ENCODE results near the gene SPTBN2.

Gene SPTBN2

GRCh38 chr11:66684635-66685034, 44.4 kb downstream of the SPTBN2 start:
- Histone ChIP-seq H2BK120ac (ENCODE audit: low read depth, low read length) (no peak overlapping the region), H3K27me3 (ENCODE audit: control insufficient read depth in 3 of 3, insufficient read depth in 3 of 3, low read depth in 1 of 3, low read length in 3 of 3) (no peaks in the 10 kb centered on the region), H3K23ac (ENCODE audit: low read depth, low read length, poor library complexity) (no peak overlapping the region), H3K4me2 (ENCODE audit: insufficient read depth, low read length, poor library complexity, severe bottlenecking) (no peak overlapping the region), H3K79me1 (ENCODE audit: low read depth, low read length) (no peaks in the 10 kb centered on the region), H4K91ac (ENCODE audit: low read depth, low read length, poor library complexity) (no peak overlapping the region), H3K4me1 (ENCODE audit: control insufficient read depth in 2 of 2, insufficient read depth in 1 of 2, low read depth in 1 of 2, low read length in 2 of 2) (no peaks in the 10 kb centered on the region), H3K18ac (ENCODE audit: low read length) (no peak overlapping the region), H2BK5ac (ENCODE audit: low read length) (no peak overlapping the region), H2AK5ac (ENCODE audit: low read depth, low read length) (no peak overlapping the region), H3K4ac (ENCODE audit: low read length) (no peak overlapping the region), H4K8ac (ENCODE audit: low read depth, low read length) (no peak overlapping the region), H3K9ac (ENCODE audit: low read depth, low read length, poor library complexity) (no peak overlapping the region), H3K14ac (ENCODE audit: low read length) (no peak overlapping the region), H3K4me3 (ENCODE audit: low read length in 2 of 2) (no peak overlapping the region), H2BK15ac (ENCODE audit: low read length) (no peak overlapping the region), H3K36me3 (replicated peaks in 1 of 2; ENCODE audit: control insufficient read depth in 2 of 2, insufficient read depth in 2 of 2, low read length in 2 of 2) (peaks cover 35 to 53% of the 10 kb centered on the region in 2 donors), H3K9me3 (replicated peaks in 1 of 2; ENCODE audit: control insufficient read depth in 2 of 2, insufficient read depth in 1 of 2, low read depth in 1 of 2, low read length in 2 of 2) (peaks cover 0 to 2% of the 10 kb centered on the region in 2 donors), H2AFZ (ENCODE audit: low read length) (no peak overlapping the region), H3K27ac (replicated peaks; ENCODE audit: low read length) (no peak overlapping the region), H2BK12ac (ENCODE audit: low read length) (no peak overlapping the region)
- no peak for DNase-seq (ENCODE audit: low spot score)
- no CpG with 5 or more reads among the region's 2 CpGs for WGBS, 2 donors (ENCODE audit: extremely low coverage in 2 of 2, insufficient read length in 2 of 2, insufficient replicate concordance in 1 of 2)

- no peak overlapping the region for H2BK15ac ChIP-seq (ENCODE audit: low read length)
- no peak overlapping the region for H3K4me3 ChIP-seq (ENCODE audit: low read length in 2 of 2)
- no peak overlapping the region for H3K9ac ChIP-seq (ENCODE audit: low read depth, low read length, poor library complexity)
- no peak overlapping the region for H3K4me2 ChIP-seq (ENCODE audit: insufficient read depth, low read length, poor library complexity, severe bottlenecking)
- H3K4ac ChIP-seq (ENCODE audit: low read length), result no peak overlapping the region
- no peak overlapping the region for H3K14ac ChIP-seq (ENCODE audit: low read length)
- no peak for DNase-seq (ENCODE audit: low spot score)
- no peak overlapping the region for H2AK5ac ChIP-seq (ENCODE audit: low read depth, low read length)
- no peaks in the 10 kb centered on the region for H3K4me1 ChIP-seq (ENCODE audit: control insufficient read depth in 2 of 2, insufficient read depth in 1 of 2, low read depth in 1 of 2, low read length in 2 of 2)
- no peak overlapping the region for H3K23ac ChIP-seq (ENCODE audit: low read depth, low read length, poor library complexity)
- H4K91ac ChIP-seq (ENCODE audit: low read depth, low read length, poor library complexity), result no peak overlapping the region
- H2AFZ ChIP-seq (ENCODE audit: low read length), result no peak overlapping the region
- no peak overlapping the region for H4K8ac ChIP-seq (ENCODE audit: low read depth, low read length)
- WGBS, 2 donors (ENCODE audit: extremely low coverage in 2 of 2, insufficient read length in 2 of 2, insufficient replicate concordance in 1 of 2), result no CpG with 5 or more reads among the region's 8 CpGs
- H3K27ac ChIP-seq (replicated peaks; ENCODE audit: low read length), result no peak overlapping the region
- no peak overlapping the region for H3K18ac ChIP-seq (ENCODE audit: low read length)
- no peaks in the 10 kb centered on the region for H3K79me1 ChIP-seq (ENCODE audit: low read depth, low read length)
- peaks cover 32 to 48% of the 10 kb centered on the region in 2 donors for H3K36me3 ChIP-seq (replicated peaks in 1 of 2; ENCODE audit: control insufficient read depth in 2 of 2, insufficient read depth in 2 of 2, low read length in 2 of 2)
- H3K27me3 ChIP-seq (ENCODE audit: control insufficient read depth in 3 of 3, insufficient read depth in 3 of 3, low read depth in 1 of 3, low read length in 3 of 3), result no peaks in the 10 kb centered on the region
- no peak overlapping the region for H2BK5ac ChIP-seq (ENCODE audit: low read length)
- no peak overlapping the region for H2BK120ac ChIP-seq (ENCODE audit: low read depth, low read length)
- H3K9me3 ChIP-seq (replicated peaks in 1 of 2; ENCODE audit: control insufficient read depth in 2 of 2, insufficient read depth in 1 of 2, low read depth in 1 of 2, low read length in 2 of 2), result no peaks in the 10 kb centered on the region
- H2BK12ac ChIP-seq (ENCODE audit: low read length), result no peak overlapping the region
Observed at GRCh38 chr11:66683877-66684276, 45.1 kb downstream of the SPTBN2 start.

GRCh38 chr11:66680966-66681645, 47.9 kb downstream of the SPTBN2 start:
- Histone ChIP-seq H3K27ac (replicated peaks; ENCODE audit: low read length) (no peak overlapping the region), H2BK15ac (ENCODE audit: low read length) (no peak overlapping the region), H2BK120ac (ENCODE audit: low read depth, low read length) (no peak overlapping the region)

GRCh38 chr11:66677599-66678375, 51.2 kb downstream of the SPTBN2 start, which contains the start of gene RBM4B:
TSS of gene RBM4B (minus strand) at chr11:66677887. CDS start at chr11:66677079, 808 bp downstream.
- H3K14ac ChIP-seq (ENCODE audit: low read length), result no peak within 1 kb of the TSS

More at GRCh38 chr11:66680966-66681645, 47.9 kb downstream of the SPTBN2 start:
- Histone ChIP-seq H4K91ac (ENCODE audit: low read depth, low read length, poor library complexity) (no peak overlapping the region), H3K4me2 (ENCODE audit: insufficient read depth, low read length, poor library complexity, severe bottlenecking) (no peak overlapping the region), H3K23ac (ENCODE audit: low read depth, low read length, poor library complexity) (no peak overlapping the region), H3K9ac (ENCODE audit: low read depth, low read length, poor library complexity) (no peak overlapping the region), H3K27me3 (ENCODE audit: control insufficient read depth in 3 of 3, insufficient read depth in 3 of 3, low read depth in 1 of 3, low read length in 3 of 3) (no peaks in the 10 kb centered on the region), H3K36me3 (replicated peaks in 1 of 2; ENCODE audit: control insufficient read depth in 2 of 2, insufficient read depth in 2 of 2, low read length in 2 of 2) (peaks cover 10 to 27% of the 10 kb centered on the region in 2 donors), H2AK5ac (ENCODE audit: low read depth, low read length) (no peak overlapping the region), H3K4me3 (ENCODE audit: low read length in 2 of 2) (no peak overlapping the region), H3K4me1 (ENCODE audit: control insufficient read depth in 2 of 2, insufficient read depth in 1 of 2, low read depth in 1 of 2, low read length in 2 of 2) (peaks cover 4 to 8% of the 10 kb centered on the region in 2 donors), H4K8ac (ENCODE audit: low read depth, low read length) (no peak overlapping the region), H3K18ac (ENCODE audit: low read length) (no peak overlapping the region), H3K4ac (ENCODE audit: low read length) (no peak overlapping the region), H2BK5ac (ENCODE audit: low read length) (no peak overlapping the region), H2BK12ac (ENCODE audit: low read length) (no peak overlapping the region), H3K9me3 (replicated peaks in 1 of 2; ENCODE audit: control insufficient read depth in 2 of 2, insufficient read depth in 1 of 2, low read depth in 1 of 2, low read length in 2 of 2) (peaks cover 0 to 2% of the 10 kb centered on the region in 2 donors), H3K79me1 (ENCODE audit: low read depth, low read length) (no peaks in the 10 kb centered on the region), H3K14ac (ENCODE audit: low read length) (no peak overlapping the region), H2AFZ (ENCODE audit: low read length) (no peak overlapping the region)
- no CpG with 5 or more reads among the region's 7 CpGs for WGBS, 2 donors (ENCODE audit: extremely low coverage in 2 of 2, insufficient read length in 2 of 2, insufficient replicate concordance in 1 of 2)
- DNase-seq (ENCODE audit: low spot score), result no peak

More at GRCh38 chr11:66677599-66678375, 51.2 kb downstream of the SPTBN2 start, which contains the start of gene RBM4B:
- no peaks in the 10 kb centered on the region for H3K79me1 ChIP-seq (ENCODE audit: low read depth, low read length)
- H3K4me3 ChIP-seq (ENCODE audit: low read length in 2 of 2), result peak within 1 kb of the TSS; percentile 64 to 80
- peak within 1 kb of the TSS; percentile 96 for H3K18ac ChIP-seq (ENCODE audit: low read length)
- H3K4me2 ChIP-seq (ENCODE audit: insufficient read depth, low read length, poor library complexity, severe bottlenecking), result peak within 1 kb of the TSS; percentile 79
- peak within 1 kb of the TSS; percentile 95 for H3K27ac ChIP-seq (replicated peaks; ENCODE audit: low read length)
- peak within 1 kb of the TSS; percentile 65 for H3K9ac ChIP-seq (ENCODE audit: low read depth, low read length, poor library complexity)
- H3K23ac ChIP-seq (ENCODE audit: low read depth, low read length, poor library complexity), result peak within 1 kb of the TSS; percentile 29
- peak within 1 kb of the TSS; percentile 37 for H2BK120ac ChIP-seq (ENCODE audit: low read depth, low read length)
- H3K36me3 ChIP-seq (replicated peaks in 1 of 2; ENCODE audit: control insufficient read depth in 2 of 2, insufficient read depth in 2 of 2, low read length in 2 of 2), result peaks cover 2 to 36% of the 10 kb centered on the region in 2 donors
- H3K4ac ChIP-seq (ENCODE audit: low read length), result no peak within 1 kb of the TSS
- no peak within 1 kb of the TSS for H2BK12ac ChIP-seq (ENCODE audit: low read length)
- peaks cover 0 to 16% of the 10 kb centered on the region in 2 donors for H3K9me3 ChIP-seq (replicated peaks in 1 of 2; ENCODE audit: control insufficient read depth in 2 of 2, insufficient read depth in 1 of 2, low read depth in 1 of 2, low read length in 2 of 2)
- peak within 1 kb of the TSS; percentile 4 for H2BK5ac ChIP-seq (ENCODE audit: low read length)
- H3K27me3 ChIP-seq (ENCODE audit: control insufficient read depth in 3 of 3, insufficient read depth in 3 of 3, low read depth in 1 of 3, low read length in 3 of 3), result no peaks in the 10 kb centered on the region
- H2BK15ac ChIP-seq (ENCODE audit: low read length), result no peak within 1 kb of the TSS
- no peak within 1 kb of the TSS for H2AK5ac ChIP-seq (ENCODE audit: low read depth, low read length)
- H4K8ac ChIP-seq (ENCODE audit: low read depth, low read length), result no peak within 1 kb of the TSS
- WGBS, 2 donors (ENCODE audit: extremely low coverage in 2 of 2, insufficient read length in 2 of 2, insufficient replicate concordance in 1 of 2), result no CpG with 5 or more reads among the region's 61 CpGs
- H4K91ac ChIP-seq (ENCODE audit: low read depth, low read length, poor library complexity), result no peak within 1 kb of the TSS
- peak within 1 kb of the TSS; percentile 90 for H2AFZ ChIP-seq (ENCODE audit: low read length)
- DNase-seq (ENCODE audit: low spot score), result peak; percentile 98
- H3K4me1 ChIP-seq (ENCODE audit: control insufficient read depth in 2 of 2, insufficient read depth in 1 of 2, low read depth in 1 of 2, low read length in 2 of 2), result peaks cover 8% of the 10 kb centered on the region in 2 donors

Measured in neuronal stem cell (in vitro differentiated cells).